Islet of Langerhans (tissue), 1 donor: ENCODE measurements around the gene GDE1.

ENCODE experiments used
- FAIRE-seq: peaks from one replicate; lab custom pipeline; 2011; peaks lifted over from hg19 to GRCh38; lab: Jason Lieb, UNC

GDE1 gene

GRCh38 chr16:19486051-19486450, 35.8 kb downstream of the GDE1 start:
- FAIRE-seq = no peak

- no peak for FAIRE-seq
Observed at GRCh38 chr16:19485611-19486010, 36.3 kb downstream of the GDE1 start.

GRCh38 chr16:19484096-19484495, 37.8 kb downstream of the GDE1 start:
- no peak for FAIRE-seq

- FAIRE-seq = no peak
Observed at GRCh38 chr16:19482291-19482690, 39.6 kb downstream of the GDE1 start.

GRCh38 chr16:19481769-19482168, 40.1 kb downstream of the GDE1 start:
- no peak for FAIRE-seq

GRCh38 chr16:19481296-19481695, 40.6 kb downstream of the GDE1 start:
- FAIRE-seq = no peak

GRCh38 chr16:19479302-19479721, 42.6 kb downstream of the GDE1 start:
- FAIRE-seq = no peak

GRCh38 chr16:19478505-19478904, 43.4 kb downstream of the GDE1 start:
- FAIRE-seq = no peak

- FAIRE-seq = no peak
Observed at GRCh38 chr16:19474617-19475016, 47.3 kb downstream of the GDE1 start.

GRCh38 chr16:19472482-19472881, 49.4 kb downstream of the GDE1 start:
- FAIRE-seq = no peak

- no peak for FAIRE-seq
Observed at GRCh38 chr16:19468300-19468699, 53.6 kb downstream of the GDE1 start.

GRCh38 chr16:19463468-19464315, 58.2 kb downstream of the GDE1 start:
- FAIRE-seq = no peak

GRCh38 chr16:19460397-19460796, 61.5 kb downstream of the GDE1 start:
- no peak for FAIRE-seq

GRCh38 chr16:19458722-19459379, 63.0 kb downstream of the GDE1 start:
- FAIRE-seq = no peak
